ENCODE measurements around the gene DHRSX.

DNA sequence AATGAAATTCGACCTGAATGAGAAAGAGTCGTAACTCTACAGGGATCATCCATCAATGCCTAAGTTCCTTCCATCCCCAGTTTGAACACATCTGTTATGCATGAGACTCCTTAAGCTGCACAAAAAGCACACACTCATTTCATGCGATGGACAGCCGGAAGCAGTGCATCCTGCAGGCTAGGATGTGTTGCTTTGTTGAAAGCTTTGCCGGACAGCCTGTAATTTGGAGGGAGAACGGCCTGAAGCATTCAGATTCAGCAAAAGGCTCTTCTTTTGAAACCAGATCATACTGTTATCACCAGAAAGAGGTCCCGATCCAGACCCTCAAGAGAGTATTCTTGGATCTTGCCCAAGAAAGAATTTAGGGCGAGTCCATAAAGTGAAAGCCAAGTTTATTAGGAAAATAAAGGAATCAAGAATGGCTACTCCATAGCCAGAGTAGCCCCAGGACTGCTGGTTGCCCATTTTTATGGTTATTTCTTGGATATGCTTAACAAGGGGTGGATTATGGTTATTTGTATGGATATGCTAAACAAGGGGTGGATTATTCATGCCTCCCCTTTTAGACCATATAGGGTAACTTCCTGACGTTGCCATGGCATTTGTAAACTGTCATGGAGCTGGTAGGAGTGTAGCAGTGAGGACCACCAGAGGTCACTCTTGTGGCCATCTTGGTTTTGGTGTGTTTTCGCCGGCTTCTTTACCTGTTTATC lies 48.1 kb upstream of the DHRSX start:
- TF ChIP-seq CTCF (conservative IDR thresholded peaks at IDR 0.05; ENCODE audit: low read depth, low read length) = no peak
- TF ChIP-seq EZH2 (IDR thresholded peaks at IDR 0.05; ENCODE audit: low read length, unreplicated experiment) = no peak
- TF ChIP-seq EZH2phosphoT487 (IDR thresholded peaks at IDR 0.05; ENCODE audit: borderline replicate concordance, low read length) = no peak

Data from PC-3 (cell line).